Iris pigment epithelial cell (primary cell): ENCODE measurements around the gene PMPCB.
"Not testable (repeated sequence)": the region's sequence is repeated elsewhere in the genome, so short reads cannot be mapped to it uniquely, and the experiment has no call there.

Experiments
- DNase-seq: peaks from one replicate; pipeline ENCODE4 v3.0.0-alpha.2; 2011; ENCODE audit warnings: low read depth

The PMPCB gene

GRCh38 chr7:103296901-103297836, at the start of gene PMPCB:
TSS of gene PMPCB (plus strand) at chr7:103297435. CDS start at chr7:103297460, 25 bp downstream.
- DNase-seq: peak; percentile 89

GRCh38 chr7:103253699-103254506, 43.3 kb upstream of the PMPCB start:
- not testable (repeated sequence) for DNase-seq

- not testable (repeated sequence) for DNase-seq
These were observed 33.2 kb upstream of the PMPCB start for GRCh38 chr7:103264054-103264453.

GRCh38 chr7:103266229-103266628, 31.0 kb upstream of the PMPCB start:
- DNase-seq: not testable (repeated sequence)

GRCh38 chr7:103273374-103273773, 23.9 kb upstream of the PMPCB start:
- DNase-seq: not testable (repeated sequence)

GRCh38 chr7:103274867-103275266, 22.4 kb upstream of the PMPCB start:
- DNase-seq: not testable (repeated sequence)

GRCh38 chr7:103278195-103278594, 19.0 kb upstream of the PMPCB start:
- DNase-seq: not testable (repeated sequence)

GRCh38 chr7:103279636-103279962, 17.6 kb upstream of the PMPCB start:
- DNase-seq: peak; percentile 9

- DNase-seq: peak; percentile 58
These were observed 17.1 kb upstream of the PMPCB start for GRCh38 chr7:103279963-103280802.

GRCh38 chr7:103280803-103281155, 16.5 kb upstream of the PMPCB start:
- not testable (repeated sequence) for DNase-seq

GRCh38 chr7:103282802-103283427, 14.3 kb upstream of the PMPCB start:
- DNase-seq: not testable (repeated sequence)

- DNase-seq: no peak
These were observed 5.1 kb upstream of the PMPCB start for GRCh38 chr7:103292122-103292521.

GRCh38 chr7:103293526-103293925, 3.7 kb upstream of the PMPCB start:
- no peak for DNase-seq

- DNase-seq: no peak
These were observed 573 bp downstream of the PMPCB start for GRCh38 chr7:103297837-103298179.

GRCh38 chr7:103299660-103300059, 2.4 kb downstream of the PMPCB start:
- no peak for DNase-seq

- no peak for DNase-seq
These were observed 4.2 kb downstream of the PMPCB start for GRCh38 chr7:103301441-103301840.

GRCh38 chr7:103307503-103308231, 10.4 kb downstream of the PMPCB start:
- DNase-seq: no peak

- no peak for DNase-seq
These were observed 17.6 kb downstream of the PMPCB start for GRCh38 chr7:103314852-103315251.

- DNase-seq: no peak
These were observed 19.2 kb downstream of the PMPCB start for GRCh38 chr7:103316380-103316941.

- no peak for DNase-seq
These were observed 19.8 kb downstream of the PMPCB start for GRCh38 chr7:103317009-103317408.

- no peak for DNase-seq
These were observed 28.5 kb downstream of the PMPCB start for GRCh38 chr7:103325744-103326143.
